A549 (cell line): ENCODE data around the gene CXCL10. TPM values are rescaled to one million over a fixed set of nuclear protein-coding genes. Genes with fewer than 3 reads are reported as not detected.
A peak's percentile ranks its signal among the peaks of the same experiment; 100 is the strongest.

Experiments used
- ATAC-seq, 2 experiments: fragments of 200-7000 bp in 1 of 2; fragments of >200 bp in 1 of 2; cut with Nextera tagmentation in 1 of 2; cut with Tn5 transposase in 1 of 2; 3 replicates each; pipeline versions ENCODE4 v1.8.0 to v1.9.1; 2018 to 2020; ENCODE audit warnings: mild to moderate bottlenecking in 1 of 2, moderate library complexity in 1 of 2
- CTCF ChIA-PET: fragments of 300-600 bp; sonication (Branson Sonifier 250); formaldehyde crosslinking; extraction: SDS; loops from one replicate; lab custom pipeline; 2021; ENCODE audit warnings: antibody characterized with exemption, inconsistent platforms; lab: Yijun Ruan, JAX
- POLR2A ChIA-PET: fragments of 350-600 bp; formaldehyde crosslinking; extraction: SDS; loops from one replicate; lab custom pipeline; 2021; ENCODE audit warnings: antibody characterized with exemption, inconsistent platforms; lab: Yijun Ruan, JAX
- DNase-seq, 2 experiments: peaks; one replicate each; pipeline versions ENCODE4 v3.0.0 to v3.0.0-alpha.2; 2011 to 2016; ENCODE audit warnings: low read depth in 1 of 2, low spot score in 1 of 2
- FAIRE-seq: peaks from 2 replicates; lab custom pipeline; 2011; peaks lifted over from hg19 to GRCh38; lab: Jason Lieb, UNC
- H3K27ac ChIP-seq, 2 experiments: fragments of >200 bp; sonication (Bioruptor Twin); formaldehyde crosslinking; 3 replicates each; pipeline ENCODE4 v1.5.1; 2016 to 2017
- H3K4me1 ChIP-seq: fragments of >200 bp; sonication (Bioruptor Twin); formaldehyde crosslinking; 3 replicates; pipeline ENCODE4 v1.6.1; 2016
- H3K4me2 ChIP-seq: fragments of >200 bp; sonication (Bioruptor Twin); formaldehyde crosslinking; 3 replicates; pipeline ENCODE4 v1.6.1; 2016
- H3K4me3 ChIP-seq: fragments of >200 bp; sonication (Bioruptor Twin); formaldehyde crosslinking; 3 replicates; pipeline ENCODE4 v1.5.1; 2016
- H3K9me3 ChIP-seq: fragments of >200 bp; sonication (Bioruptor Twin); formaldehyde crosslinking; 3 replicates; pipeline ENCODE4 v1.6.1; 2016
- ATOH8 ChIP-seq: fragments of 250-450 bp; sonication (Bioruptor Pico); IDR thresholded peaks from 2 replicates; pipeline ENCODE4 v1.5.0; 2020; ENCODE audit warnings: low read depth, mild to moderate bottlenecking, moderate library complexity
- EHF ChIP-seq: fragments of 250-450 bp; sonication (Bioruptor Pico); IDR thresholded peaks from 2 replicates; pipeline ENCODE4 v1.5.0; 2020; ENCODE audit warnings: mild to moderate bottlenecking
- EHMT2 ChIP-seq: fragments of 200-600 bp; sonication (generic); IDR thresholded peaks from 2 replicates; pipeline ENCODE4 v1.6.1; 2016; ENCODE audit warnings: antibody characterized with exemption, low read depth, mild to moderate bottlenecking, moderate library complexity
- ELK1 ChIP-seq: fragments of 150-350 bp; IDR thresholded peaks from 2 replicates; pipeline ENCODE4 v1.6.1; 2014; ENCODE audit warnings: low read depth, mild to moderate bottlenecking, low read length
- EP300 ChIP-seq, 2 experiments: fragments of >200 bp; sonication (Bioruptor Twin); formaldehyde crosslinking; IDR thresholded peaks; 2 replicates in 1 of 2; 3 replicates in 1 of 2; pipeline ENCODE4 v1.6.1; 2016 to 2017
- ESRRA ChIP-seq: fragments of 150-350 bp; IDR thresholded peaks from 2 replicates; pipeline ENCODE4 v1.6.1; 2014; ENCODE audit warnings: mild to moderate bottlenecking, low read length, borderline replicate concordance
- FOSL2 ChIP-seq, 2 experiments: fragments of 450-650 bp in 1 of 2; fragments of >200 bp in 1 of 2; sonication (Bioruptor Twin) in 1 of 2; formaldehyde crosslinking; IDR thresholded peaks; 2 replicates each; pipeline versions ENCODE4 v1.5.0 to v1.6.1; 2016 to 2020; ENCODE audit warnings: mild to moderate bottlenecking in 1 of 2, moderate library complexity in 1 of 2
- FOXS1 ChIP-seq: fragments of 250-450 bp; sonication (Bioruptor Pico); IDR thresholded peaks from 2 replicates; pipeline ENCODE4 v1.5.0; 2020; ENCODE audit warnings: mild to moderate bottlenecking, moderate library complexity
- HEYL ChIP-seq: fragments of 250-450 bp; sonication (Bioruptor Pico); IDR thresholded peaks from 2 replicates; pipeline ENCODE4 v1.8.0; 2021; ENCODE audit warnings: mild to moderate bottlenecking, moderate library complexity
- HMGXB4 ChIP-seq: fragments of 250-450 bp; sonication (Bioruptor Pico); IDR thresholded peaks from 2 replicates; pipeline ENCODE4 v1.5.0; 2021; ENCODE audit warnings: mild to moderate bottlenecking, moderate library complexity, borderline replicate concordance
- HOXA7 ChIP-seq: fragments of 250-450 bp; sonication (Bioruptor Pico); IDR thresholded peaks from 2 replicates; pipeline ENCODE4 v1.5.0; 2020; ENCODE audit warnings: mild to moderate bottlenecking, moderate library complexity
- HOXB13 ChIP-seq: fragments of 250-450 bp; sonication (Bioruptor Pico); IDR thresholded peaks from 2 replicates; pipeline ENCODE4 v1.5.0; 2020; ENCODE audit warnings: low read depth, mild to moderate bottlenecking, moderate library complexity
- HOXB5 ChIP-seq: fragments of 250-450 bp; sonication (Bioruptor Pico); IDR thresholded peaks from 2 replicates; pipeline ENCODE4 v1.5.0; 2020; ENCODE audit warnings: mild to moderate bottlenecking, moderate library complexity
- KDM1A ChIP-seq: fragments of 200-600 bp; sonication (generic); IDR thresholded peaks from 2 replicates; pipeline ENCODE4 v1.6.1; 2016; ENCODE audit warnings: low read depth, mild to moderate bottlenecking
- KDM5A ChIP-seq: fragments of 200-600 bp; sonication (generic); IDR thresholded peaks from 2 replicates; pipeline ENCODE4 v1.6.1; 2016; ENCODE audit warnings: antibody characterized with exemption, mild to moderate bottlenecking
- MAFK ChIP-seq: fragments of 450-650 bp; IDR thresholded peaks from 2 replicates; pipeline ENCODE4 v1.6.1; 2014; ENCODE audit not compliant: partially characterized antibody
- NPAS2 ChIP-seq: fragments of 250-450 bp; sonication (Bioruptor Pico); IDR thresholded peaks from 2 replicates; pipeline ENCODE4 v1.8.0; 2022; ENCODE audit warnings: mild to moderate bottlenecking, moderate library complexity, borderline replicate concordance
- NR3C1 ChIP-seq: fragments of >200 bp; sonication (Bioruptor Twin); formaldehyde crosslinking; IDR thresholded peaks from 3 replicates; pipeline ENCODE4 v1.6.1; 2017
- PBX3 ChIP-seq: IDR thresholded peaks from 2 replicates; pipeline ENCODE4 v1.6.1; 2012
- POLR2A ChIP-seq: IDR thresholded peaks from 2 replicates; pipeline ENCODE4 v1.6.1; 2012; ENCODE audit warnings: mild to moderate bottlenecking, low read length
- RARB ChIP-seq: fragments of 250-450 bp; sonication (Bioruptor Pico); IDR thresholded peaks from 2 replicates; pipeline ENCODE4 v1.8.0; 2021; ENCODE audit warnings: mild to moderate bottlenecking, moderate library complexity
- RFX5 ChIP-seq: fragments of 450-650 bp; IDR thresholded peaks from 2 replicates; pipeline ENCODE4 v1.7.1; 2014; ENCODE audit warnings: antibody characterized with exemption, mild to moderate bottlenecking, moderate library complexity
- RNF2 ChIP-seq: fragments of 200-600 bp; sonication (generic); IDR thresholded peaks from 2 replicates; pipeline ENCODE4 v1.6.1; 2016; ENCODE audit warnings: low read depth, mild to moderate bottlenecking, antibody characterized with exemption, moderate library complexity, borderline replicate concordance
- TFCP2L1 ChIP-seq: fragments of 250-450 bp; sonication (Bioruptor Pico); IDR thresholded peaks from 2 replicates; pipeline ENCODE4 v1.5.0; 2021; ENCODE audit warnings: mild to moderate bottlenecking
- ZSCAN20 ChIP-seq: fragments of 250-450 bp; sonication (Bioruptor Pico); IDR thresholded peaks from 2 replicates; pipeline ENCODE4 v1.8.0; 2022; ENCODE audit warnings: mild to moderate bottlenecking, moderate library complexity
- WGBS: methylation state at CpG from one replicate; pipeline ENCODE4 v1.1.6; 2017; ENCODE audit errors: missing lambda C conversion rate; 5-methylcytosine and 5-hydroxymethylcytosine counted together
- polyA plus RNA-seq, 4 experiments: library from polyadenylated mRNA; depleted of rRNA in 3 of 4; stranded (reverse); fragments of >200 nt; fragmentation: RNase III in 1 of 4; extraction: RNeasy Plus Mini Kit Qiagen cat#74134 plus additional on column Dnase treatment in 1 of 4; gene quantifications; 2 replicates in 3 of 4; 3 replicates in 1 of 4; pipeline ENCODE4 v1.2.3, GENCODE V29; 2011 to 2017

Gene CXCL10
- polyA plus RNA-seq, 2 of the 4 experiments (the other 2 are of a cell fraction) = not detected

GRCh38 chr4:76003620-76004019, 19.7 kb downstream of the CXCL10 start (continued):
- TF ChIP-seq ELK1 = no peak

- ATAC-seq (no peak), FAIRE-seq (no peak), DNase-seq (no peak)
- no peaks in the 10 kb centered on the region for H3K4me1 ChIP-seq
- no peak overlapping the region for H3K4me2 ChIP-seq
- H3K9me3 ChIP-seq = no peaks in the 10 kb centered on the region
- WGBS = 19% methylated on average over 2 of the region's 2 CpGs
- ChIA-PET CTCF (interaction anchor here (1.4 kb wide), 1 partner anchor 10 kb away, joined by 3 read pairs; no protein-coding TSS in a partner anchor), POLR2A (no interaction called here)
- H3K4me3 ChIP-seq = no peak overlapping the region
- no peak overlapping the region for H3K27ac ChIP-seq
- TF ChIP-seq HOXA7 (CRISPR knock-in tag) = no peak
- TF ChIP-seq ZSCAN20 (CRISPR knock-in tag) = no peak
- TF ChIP-seq EHF = no peak
- no peak for TF ChIP-seq TFCP2L1 (CRISPR knock-in tag)
- no peak for TF ChIP-seq EHMT2
- no peak for TF ChIP-seq ELK1
- no peak for TF ChIP-seq POLR2A
- TF ChIP-seq RARB (CRISPR knock-in tag) = no peak
- TF ChIP-seq RNF2 = no peak
- TF ChIP-seq ATOH8 = no peak
- TF ChIP-seq RFX5 = no peak
- TF ChIP-seq MAFK = no peak
- no peak for TF ChIP-seq PBX3
- TF ChIP-seq HOXB5 (CRISPR knock-in tag) = no peak
- no peak for TF ChIP-seq ESRRA
- no peak for TF ChIP-seq FOSL2 (IDR thresholded peaks at IDR 0.05)
- TF ChIP-seq FOSL2 (CRISPR knock-in tag; IDR thresholded peaks at IDR 0.05) = no peak
- TF ChIP-seq NPAS2 = no peak
- TF ChIP-seq NR3C1 = no peak
- TF ChIP-seq KDM5A = no peak
- TF ChIP-seq KDM1A = no peak
These were observed 20.3 kb downstream of the CXCL10 start for GRCh38 chr4:76003035-76003434.

- CTCF ChIA-PET = interaction anchor here (1.4 kb wide), 1 partner anchor 9 kb away, joined by 3 read pairs; no protein-coding TSS in a partner anchor
- DNase-seq (peak in 1 of 2 experiments; percentile 19), ATAC-seq (no peak), FAIRE-seq (no peak)
- Histone ChIP-seq H3K4me2 (no peak overlapping the region), H3K27ac (no peak overlapping the region), H3K4me1 (no peaks in the 10 kb centered on the region), H3K4me3 (no peak overlapping the region), H3K9me3 (no peaks in the 10 kb centered on the region)
- TF ChIP-seq EP300 (IDR thresholded peaks at IDR 0.05) (no peak), KDM5A (no peak), HMGXB4 (no peak), EHMT2 (no peak), FOXS1 (CRISPR knock-in tag) (no peak), HOXB13 (CRISPR knock-in tag) (no peak), HEYL (CRISPR knock-in tag) (no peak)
- 43% methylated on average over 4 of the region's 4 CpGs for WGBS
- POLR2A ChIA-PET = no interaction called here
These were observed 21.1 kb downstream of the CXCL10 start for GRCh38 chr4:76002176-76002575.
